OCI-M1 (cell line): ENCODE results near the gene FMNL3.
"Not testable (repeated sequence)": the region's sequence is repeated elsewhere in the genome, so short reads cannot be mapped to it uniquely, and the experiment has no call there.

Experiments used
- DNase-seq: peaks from one replicate; lab custom pipeline; 2025; lab: John Stamatoyannopoulos, UW

Gene FMNL3

DNA sequence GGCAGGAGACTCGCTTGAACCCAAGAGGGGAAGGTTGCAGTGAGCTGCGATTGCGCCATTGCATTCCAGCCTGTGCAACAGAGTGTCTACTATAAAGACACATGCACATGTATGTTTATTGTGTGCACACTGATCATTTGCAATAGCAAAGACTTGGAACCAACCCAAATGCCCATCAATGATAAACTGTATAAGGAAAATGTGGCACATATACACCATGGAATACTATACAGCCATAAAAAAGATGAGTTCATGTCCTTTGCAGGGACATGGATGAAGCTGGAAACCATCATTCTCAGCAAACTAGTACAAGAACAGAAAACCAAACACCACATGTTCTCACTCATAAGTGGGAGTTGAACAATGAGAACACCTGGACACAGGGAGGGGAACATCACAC is 6.7 kb upstream of the FMNL3 start:
- not testable (repeated sequence) for DNase-seq

DNA sequence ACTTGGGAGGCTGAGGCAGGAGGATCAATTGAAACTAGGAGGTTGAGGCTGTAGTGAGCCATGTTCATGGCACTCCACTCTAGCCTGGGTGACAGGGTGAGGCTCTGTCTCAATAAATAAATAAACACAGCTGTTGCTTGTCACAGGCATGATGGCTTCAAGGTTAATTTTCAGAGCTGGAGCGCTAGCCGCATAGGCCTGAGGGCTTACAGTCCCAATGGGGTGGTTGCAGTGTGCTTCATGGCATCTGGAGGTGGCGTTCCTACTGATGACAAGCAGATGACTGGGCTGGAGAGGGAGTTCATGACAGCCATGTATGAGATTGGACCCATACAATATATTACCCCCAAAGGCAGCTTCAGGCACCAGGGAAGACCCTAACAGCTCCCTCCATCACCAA is 1.6 kb upstream of the FMNL3 start:
- no peak for DNase-seq

DNA sequence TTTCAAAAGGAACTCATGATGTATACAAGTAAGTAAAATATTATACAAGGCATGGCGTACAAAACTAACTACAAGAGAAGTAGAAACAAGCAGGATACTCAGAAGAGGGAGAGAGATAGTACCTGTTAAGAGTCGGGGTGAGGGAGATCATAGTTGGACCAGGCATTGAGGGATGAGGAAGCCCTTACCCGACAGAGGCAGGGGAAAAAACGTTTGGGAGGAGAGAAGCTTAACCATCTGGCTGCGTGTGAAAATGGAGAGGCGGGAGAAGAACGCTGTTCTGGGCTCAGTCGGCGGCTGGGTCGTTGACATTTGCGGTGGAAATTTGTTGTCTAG is 575 bp upstream of the FMNL3 start:
- DNase-seq: no peak

DNA sequence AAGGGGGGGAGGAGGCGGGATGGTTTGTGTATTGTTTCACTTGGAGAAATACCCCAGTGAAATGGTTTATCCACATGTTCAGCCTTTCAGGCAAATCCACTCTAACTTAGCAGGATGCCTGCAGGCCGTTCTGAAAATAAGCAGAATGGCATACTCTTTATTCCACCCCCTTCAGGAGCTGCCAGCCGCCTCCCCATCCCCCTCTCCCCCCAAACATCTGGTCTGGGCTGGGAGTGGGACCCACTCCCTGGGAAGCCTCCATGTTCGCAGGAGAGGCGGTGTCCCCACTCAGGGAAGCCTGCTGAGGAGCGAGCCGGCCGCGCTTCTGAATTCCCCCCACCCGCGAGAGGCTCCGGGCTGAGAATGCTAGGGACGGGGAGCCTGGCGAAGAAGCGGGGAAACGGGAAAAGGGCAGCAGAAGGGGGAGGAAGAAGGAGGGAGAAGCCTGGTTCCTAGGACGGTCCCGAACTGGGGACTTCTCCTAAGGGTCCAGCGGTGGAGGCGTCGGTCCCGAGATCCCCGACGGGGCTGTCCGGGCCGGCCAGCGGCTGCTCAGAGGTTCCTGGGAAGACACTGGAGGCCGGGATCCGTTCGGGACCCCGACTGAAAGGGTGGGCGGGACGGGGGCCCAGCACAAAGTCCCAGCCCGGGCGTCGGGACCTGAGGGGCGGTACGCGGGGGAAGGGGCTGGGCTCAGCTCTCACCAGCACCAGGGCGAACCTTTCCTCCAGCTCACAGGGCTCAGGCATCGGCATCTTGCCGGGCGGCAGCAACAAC is 666 bp downstream of the FMNL3 start:
- peak; percentile 47 for DNase-seq

DNA sequence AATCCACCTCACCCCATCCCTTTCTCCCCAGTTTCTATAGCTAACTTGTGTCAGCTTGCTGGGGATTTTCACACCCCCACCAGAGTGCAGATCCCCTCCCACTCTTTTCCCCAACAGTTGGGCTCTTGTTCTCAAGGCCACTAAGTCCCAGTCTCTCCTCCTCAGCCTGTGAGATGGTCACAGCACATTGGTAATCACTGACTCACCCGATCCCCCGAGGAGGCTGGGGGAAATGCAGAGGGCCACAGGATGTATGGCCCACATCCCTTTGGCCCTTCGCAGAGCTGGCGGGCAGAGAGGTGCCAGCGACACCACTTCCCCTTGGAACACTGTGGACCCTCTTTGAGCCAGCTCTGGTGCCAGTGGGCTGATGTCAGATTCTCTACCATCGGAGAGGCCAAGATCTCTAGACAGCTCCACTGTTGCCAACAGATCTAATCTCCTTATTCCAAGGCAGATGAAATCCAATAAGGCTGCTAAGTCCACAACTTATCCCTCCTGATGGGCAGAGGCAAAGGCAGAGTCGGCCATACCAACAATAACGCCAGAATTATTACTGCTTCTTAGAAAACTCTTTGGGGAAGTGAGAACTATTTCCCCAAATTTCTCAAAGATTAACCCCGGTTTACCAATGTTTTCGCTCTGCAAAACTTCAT is 1.6 kb downstream of the FMNL3 start:
- no peak for DNase-seq

DNA sequence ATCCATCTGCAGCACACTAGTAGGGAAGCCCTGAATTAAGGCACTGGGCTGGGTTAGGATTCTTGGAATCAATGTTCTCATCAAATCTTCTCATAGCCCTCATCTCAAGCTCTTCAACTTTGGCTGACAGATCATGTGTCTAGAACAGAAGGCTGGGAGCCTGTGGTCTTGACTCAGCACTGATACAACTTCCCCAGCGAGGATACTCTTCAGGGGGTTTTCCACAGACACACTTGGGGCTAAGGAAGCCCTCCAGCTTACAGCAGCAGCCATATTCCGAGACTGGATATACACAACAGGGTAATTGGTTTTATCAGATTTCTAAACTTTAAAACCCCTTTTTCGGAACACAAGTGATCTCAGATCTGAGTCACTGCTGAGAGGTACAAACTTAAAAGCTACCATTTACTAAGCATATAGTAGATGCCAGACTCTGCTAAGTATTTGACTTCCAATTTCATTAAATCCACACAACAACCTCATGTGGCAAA is 3.5 kb downstream of the FMNL3 start:
- peak; percentile 58 for DNase-seq

DNA sequence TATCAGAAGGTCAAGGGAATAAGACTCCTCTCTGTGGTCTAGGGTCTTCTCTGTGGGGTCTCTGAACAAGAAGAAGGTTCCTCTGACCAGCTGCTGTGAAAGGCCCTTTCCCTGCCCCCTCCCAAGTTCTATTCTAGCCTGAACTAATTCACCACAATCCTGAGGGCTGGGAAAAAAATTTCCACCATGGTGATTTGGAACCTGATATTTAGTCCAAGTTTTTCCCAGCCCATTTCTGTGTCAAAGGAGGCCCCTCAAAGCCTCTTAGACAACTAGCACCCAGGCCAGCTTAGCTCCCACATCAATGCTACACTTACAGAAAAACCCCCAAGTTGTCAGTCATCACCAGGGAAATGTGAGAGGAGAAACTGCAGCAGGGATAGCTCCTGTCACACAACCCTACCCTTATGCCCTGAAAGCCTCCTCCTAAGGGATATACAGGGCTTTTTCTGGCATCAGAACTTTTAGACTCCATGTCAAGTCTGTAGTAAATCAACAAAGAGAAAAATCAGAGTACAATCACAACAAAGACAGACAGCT is 4.5 kb downstream of the FMNL3 start:
- no peak for DNase-seq

DNA sequence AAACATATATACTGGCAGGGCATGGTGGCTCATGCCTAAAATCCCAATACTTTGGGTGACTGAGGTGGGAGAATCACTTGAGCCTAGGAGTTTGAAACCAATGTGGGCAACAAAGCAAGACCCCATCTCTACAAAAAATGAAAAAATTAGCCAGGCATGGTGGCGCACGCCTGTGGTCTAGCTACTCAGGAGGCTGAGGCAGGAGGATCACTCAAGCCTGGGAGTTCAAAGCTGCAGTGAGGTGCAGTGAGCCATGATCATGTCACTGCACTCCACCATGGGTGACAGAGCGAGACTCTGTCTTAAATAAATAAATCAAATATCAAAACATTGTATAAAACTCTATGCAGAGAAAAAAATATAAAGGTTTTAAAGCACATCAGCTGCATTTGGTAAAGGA is 5.2 kb downstream of the FMNL3 start:
- no peak for DNase-seq

DNA sequence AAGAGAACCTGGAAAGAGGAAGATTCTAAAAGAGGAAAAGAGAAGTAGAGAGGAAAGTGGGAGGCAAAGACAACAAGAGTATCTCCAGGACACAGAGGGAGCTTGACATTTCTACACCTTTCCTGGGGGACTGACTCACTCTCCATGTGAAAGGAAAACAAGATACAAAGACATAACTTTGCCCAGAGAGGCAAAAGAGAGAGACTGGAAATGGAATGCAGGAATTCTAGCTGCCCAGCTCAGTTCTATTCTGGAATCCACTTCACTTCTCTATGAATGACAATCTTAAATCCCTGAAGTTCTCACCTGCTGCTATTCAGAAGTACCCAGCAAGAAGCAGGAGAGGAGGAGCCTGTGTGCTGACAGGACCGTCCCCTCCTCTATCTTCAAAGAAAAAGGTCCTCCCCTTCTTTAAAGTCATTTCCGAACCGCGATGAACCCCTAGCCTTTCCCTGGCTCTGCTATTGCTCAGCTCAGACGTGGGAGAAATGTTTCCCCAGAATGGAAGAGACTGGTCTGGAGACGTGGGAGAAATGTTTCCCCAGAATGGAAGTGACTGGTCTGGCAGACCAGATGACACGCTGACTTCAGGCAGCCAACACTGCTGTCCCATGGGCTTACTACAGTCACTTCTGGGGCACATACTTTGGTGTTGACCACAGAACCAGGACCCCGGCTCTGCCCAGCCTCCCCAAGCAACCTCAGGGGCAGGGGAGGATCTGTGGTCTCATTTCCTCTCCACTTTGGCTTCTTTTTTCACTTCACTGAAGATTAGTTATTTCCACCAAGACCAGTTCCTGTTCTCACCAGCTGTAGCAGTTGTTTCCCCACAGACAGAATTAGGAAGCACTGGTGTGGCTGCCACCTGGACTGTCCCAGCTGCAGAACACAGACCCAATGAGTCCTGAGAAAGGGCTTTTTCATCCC is 8.3 kb downstream of the FMNL3 start:
- DNase-seq: peak; percentile 58

DNA sequence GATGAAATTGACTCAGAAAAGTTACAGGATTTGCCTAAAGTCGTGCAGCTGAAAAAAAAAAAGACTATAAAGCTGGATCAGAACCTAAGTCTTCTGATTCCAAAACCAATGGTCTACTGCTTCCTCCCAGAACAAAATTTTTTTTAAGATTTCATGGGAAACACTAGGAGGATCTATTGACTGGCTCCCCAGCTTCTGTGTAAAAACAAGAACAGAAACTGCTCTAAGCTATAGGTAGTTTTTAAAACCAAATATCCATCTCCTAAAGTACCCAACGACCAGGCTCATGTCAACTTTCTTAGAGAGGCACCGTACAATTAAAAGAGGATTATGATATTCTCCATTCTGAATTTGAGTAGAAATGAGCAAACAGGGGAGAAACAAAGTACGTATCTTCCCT is 9.4 kb downstream of the FMNL3 start:
- no peak for DNase-seq

DNA sequence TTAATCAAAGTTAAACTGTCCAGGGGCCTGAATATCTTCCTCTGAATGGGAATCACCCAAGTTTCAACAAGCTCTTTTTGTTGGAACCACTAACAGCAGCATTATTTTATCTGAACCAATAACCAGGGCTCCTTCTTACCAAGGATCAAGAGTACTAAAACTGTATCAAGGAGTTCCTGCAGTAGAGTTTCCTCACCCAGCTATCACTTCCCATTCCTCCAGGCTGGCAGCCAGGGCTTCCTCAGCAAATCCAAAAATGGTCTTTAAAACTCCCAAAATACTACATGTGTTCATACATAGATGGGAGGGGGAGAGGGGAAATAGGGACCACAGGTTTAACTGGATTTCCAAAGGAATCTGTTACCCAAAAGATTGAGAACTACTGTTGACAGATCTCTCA is 10.5 kb downstream of the FMNL3 start:
- DNase-seq: no peak

DNA sequence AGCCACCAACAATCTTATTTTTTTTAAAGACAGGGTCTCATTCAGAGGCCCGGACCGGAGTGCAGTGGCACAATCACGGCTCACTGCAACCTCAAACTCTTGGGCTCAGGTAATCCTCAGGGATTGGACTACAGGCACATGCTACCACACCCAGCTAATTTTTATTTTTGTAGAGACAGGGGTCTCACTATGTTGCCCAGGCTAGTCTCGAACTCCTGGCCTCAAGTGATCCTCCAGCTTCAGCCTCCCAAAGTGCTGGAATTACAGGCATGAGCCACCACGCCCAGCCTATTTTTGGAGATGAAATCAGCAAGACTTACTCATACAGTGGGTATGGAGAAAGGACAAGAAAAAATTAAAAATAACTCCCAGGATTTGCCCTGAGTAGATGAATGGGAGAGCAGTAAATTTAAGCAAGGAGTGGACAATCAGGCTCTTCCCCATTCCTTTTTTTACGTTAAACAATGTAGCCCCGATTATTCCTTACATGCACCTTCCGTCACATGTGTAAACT is 13.2 kb downstream of the FMNL3 start:
- no peak for DNase-seq

DNA sequence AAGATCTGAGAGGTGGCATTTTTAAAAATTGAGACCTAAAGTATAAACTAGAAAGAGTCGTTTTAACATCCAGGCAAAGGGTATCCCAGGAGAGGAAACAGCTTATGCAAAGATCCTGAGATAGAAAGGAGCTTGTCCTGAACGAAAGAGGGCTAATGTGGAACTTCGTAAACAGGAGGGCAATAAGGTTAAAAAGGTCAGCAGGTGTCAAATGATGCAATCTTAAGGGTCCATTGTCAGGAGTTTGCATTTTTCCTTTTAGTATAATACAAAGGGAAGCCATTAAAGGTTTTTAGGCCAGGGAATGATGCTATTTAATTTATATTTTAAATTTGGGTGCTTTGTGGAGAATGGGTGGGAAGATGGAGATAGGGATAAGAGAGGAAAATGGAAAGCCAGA is 14.4 kb downstream of the FMNL3 start:
- DNase-seq: no peak

DNA sequence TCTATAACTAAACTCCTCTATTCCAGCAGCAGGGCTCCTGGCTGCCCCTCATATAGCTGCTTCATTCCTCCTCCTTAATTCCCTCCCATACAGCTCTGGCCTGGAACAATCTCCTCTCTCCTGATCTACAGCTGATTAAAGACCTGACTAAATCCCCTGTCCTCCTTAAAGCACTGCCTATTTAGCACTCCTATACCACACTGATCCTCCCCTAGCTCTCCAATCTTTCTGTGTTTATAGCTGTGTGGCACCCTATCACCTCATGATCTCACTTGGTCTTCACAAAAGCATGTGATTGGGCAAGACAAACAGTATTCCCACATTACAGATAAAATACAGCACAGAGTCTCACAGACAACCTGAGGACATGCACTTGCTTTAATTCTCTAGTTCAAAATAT is 17.4 kb downstream of the FMNL3 start:
- no peak for DNase-seq

DNA sequence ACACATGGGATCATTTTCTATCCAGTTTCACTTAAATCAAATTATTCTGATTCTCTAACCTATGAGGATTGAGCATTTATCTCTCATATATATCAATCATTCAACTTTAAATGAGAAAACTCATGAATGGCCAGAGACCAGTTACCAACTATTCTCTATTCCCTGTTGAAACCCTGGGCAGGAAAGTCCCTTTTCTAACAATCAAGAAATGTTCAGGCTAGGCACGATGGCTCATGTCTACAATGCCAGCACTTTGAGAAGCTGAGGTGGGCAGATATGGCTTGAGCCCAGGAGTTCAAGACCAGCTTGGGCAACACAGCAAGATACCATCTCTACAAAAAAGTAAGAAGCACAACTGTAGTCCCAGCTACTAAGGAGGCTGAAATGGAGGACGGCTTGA is 18.0 kb downstream of the FMNL3 start:
- DNase-seq: no peak

DNA sequence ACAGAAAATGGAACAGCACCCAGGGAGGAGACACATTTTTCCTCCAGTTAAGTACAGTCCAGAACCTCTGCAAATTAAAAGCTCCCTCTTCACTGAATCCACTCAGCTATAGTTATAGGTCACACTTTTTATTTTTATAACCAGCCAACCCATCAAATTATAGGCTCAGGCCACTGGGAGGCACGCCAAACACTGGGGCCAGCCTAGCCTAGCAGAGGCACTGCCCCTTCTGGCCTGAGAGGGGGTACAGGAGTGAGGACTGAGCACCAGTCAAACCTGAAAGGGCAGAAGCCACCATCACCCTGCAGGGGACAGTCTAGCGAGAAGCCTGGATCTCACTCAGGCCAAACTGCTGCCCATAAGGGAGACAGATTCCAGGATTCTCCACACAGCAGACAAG is 19.3 kb downstream of the FMNL3 start:
- DNase-seq: peak; percentile 29

DNA sequence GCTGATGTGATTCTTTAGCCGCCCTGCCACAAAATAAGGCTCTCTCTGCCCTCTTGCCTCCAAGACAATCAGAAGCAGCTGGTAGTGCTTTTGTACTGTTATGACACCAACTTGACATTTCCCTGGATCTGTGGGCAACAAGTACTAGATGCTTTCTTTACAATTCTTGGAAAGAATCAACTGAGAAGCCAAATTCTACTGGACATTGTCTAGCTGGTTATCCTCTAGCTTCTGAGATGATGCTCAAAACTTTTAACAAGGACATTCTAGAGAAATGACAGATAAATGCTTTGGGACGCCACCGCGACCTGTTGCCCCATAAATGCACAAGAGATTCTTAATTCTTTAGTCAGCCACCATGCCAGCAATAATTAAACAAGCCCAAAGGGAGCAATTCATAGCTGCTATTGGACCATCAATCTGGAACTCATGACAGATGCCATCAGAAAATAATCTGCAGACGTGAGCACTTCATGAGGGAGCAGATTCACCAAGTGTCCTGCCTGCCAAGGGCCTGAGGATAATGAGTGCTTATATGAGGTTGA is 22.8 kb downstream of the FMNL3 start:
- DNase-seq: no peak

DNA sequence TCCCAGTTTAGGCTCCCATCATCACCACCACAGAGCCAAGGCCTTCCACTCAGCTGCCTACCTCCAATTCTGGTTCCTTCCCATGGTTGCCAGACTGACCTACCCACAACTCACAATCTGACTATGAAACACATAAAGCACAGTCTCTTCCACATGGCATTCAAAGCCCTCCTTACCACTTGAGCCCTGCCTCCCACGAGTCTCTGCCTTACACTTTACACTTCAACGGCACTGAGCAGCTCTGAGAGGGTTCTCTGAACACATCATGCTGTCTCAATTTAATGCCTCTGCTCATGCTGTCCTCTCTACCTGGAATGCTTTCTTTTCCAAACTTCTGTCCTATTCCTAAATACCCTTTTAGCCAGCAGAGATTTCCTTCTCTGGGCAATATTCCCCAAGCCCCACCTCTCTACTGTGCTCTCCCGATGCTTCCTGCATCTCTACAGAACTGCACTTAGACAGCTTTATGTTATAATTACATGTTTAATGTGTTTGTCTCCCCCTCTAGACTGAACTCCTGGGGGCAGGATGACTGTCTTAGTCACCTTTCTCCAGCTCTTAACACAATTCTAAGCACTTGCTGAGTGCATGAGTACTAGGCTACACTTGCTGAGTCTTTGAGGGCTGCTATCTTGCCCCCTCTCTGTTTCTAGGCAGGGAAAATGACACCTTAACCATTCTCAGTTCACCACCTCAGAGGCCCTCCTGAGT is 23.5 kb downstream of the FMNL3 start:
- no peak for DNase-seq

DNA sequence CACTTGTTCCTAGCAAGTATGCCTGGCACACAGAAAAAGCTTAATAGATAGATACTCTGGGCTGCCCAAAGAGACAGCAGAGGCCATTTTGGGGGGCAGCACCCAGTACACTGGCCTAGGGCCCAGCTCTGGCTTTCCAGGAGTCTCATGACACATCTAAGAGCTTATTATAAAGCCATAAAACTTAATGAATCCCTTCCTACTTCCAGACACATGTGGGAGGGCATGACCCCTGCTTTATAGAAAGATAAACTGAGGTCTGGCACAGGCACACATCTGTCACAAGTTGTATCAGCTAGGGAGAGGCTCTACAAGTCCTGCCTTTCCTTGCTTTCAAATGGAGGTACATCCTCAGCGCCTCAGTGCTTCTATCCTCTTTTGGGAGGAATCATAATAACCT is 27.1 kb downstream of the FMNL3 start:
- no peak for DNase-seq

DNA sequence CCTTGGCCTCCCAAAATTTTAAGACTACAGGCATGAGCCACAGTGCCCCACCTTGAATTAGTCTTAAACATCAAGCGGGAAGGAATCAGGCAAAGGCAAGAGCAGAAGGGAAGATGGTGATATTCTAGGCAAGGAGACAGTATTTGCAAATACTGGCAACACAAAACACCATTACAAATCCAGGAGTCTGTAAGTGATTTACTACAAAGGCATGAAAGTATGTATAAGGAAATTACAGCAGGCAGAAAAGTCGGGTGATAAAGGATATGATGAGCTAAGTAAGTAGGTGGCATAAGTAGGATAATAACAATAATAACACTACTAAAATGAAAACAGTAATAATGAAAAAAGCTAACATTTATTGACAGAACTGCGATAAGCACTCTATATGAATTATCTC is 28.5 kb downstream of the FMNL3 start:
- DNase-seq: no peak

DNA sequence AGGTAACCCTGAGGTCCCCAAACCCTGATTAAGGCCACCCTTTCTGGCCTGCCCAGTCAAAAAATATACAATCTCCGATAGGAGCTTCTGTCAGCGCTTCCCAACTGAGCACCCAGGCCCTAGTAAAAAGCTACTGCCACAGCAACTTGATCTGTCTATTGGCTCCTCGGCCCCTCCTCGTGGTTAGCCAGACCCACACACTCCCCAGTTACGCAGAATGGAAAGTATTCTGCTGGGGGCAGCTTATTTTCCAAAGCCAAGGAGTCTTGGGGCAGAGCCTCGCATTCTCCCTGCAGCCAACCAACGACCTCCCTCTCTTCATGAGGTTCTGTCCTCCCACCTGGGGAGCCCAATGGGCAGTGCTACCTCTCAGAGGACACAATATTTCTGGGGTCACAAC is 32.1 kb downstream of the FMNL3 start:
- DNase-seq: no peak
